OCI-M1 (cell line): Measurements from ENCODE around the gene TPPP2.
"Not testable (repeated sequence)": the region's sequence is repeated elsewhere in the genome, so short reads cannot be mapped to it uniquely, and the experiment has no call there.

Experiments
- DNase-seq: peaks from one replicate; lab custom pipeline; 2025; lab: John Stamatoyannopoulos, UW

TPPP2 gene

DNA sequence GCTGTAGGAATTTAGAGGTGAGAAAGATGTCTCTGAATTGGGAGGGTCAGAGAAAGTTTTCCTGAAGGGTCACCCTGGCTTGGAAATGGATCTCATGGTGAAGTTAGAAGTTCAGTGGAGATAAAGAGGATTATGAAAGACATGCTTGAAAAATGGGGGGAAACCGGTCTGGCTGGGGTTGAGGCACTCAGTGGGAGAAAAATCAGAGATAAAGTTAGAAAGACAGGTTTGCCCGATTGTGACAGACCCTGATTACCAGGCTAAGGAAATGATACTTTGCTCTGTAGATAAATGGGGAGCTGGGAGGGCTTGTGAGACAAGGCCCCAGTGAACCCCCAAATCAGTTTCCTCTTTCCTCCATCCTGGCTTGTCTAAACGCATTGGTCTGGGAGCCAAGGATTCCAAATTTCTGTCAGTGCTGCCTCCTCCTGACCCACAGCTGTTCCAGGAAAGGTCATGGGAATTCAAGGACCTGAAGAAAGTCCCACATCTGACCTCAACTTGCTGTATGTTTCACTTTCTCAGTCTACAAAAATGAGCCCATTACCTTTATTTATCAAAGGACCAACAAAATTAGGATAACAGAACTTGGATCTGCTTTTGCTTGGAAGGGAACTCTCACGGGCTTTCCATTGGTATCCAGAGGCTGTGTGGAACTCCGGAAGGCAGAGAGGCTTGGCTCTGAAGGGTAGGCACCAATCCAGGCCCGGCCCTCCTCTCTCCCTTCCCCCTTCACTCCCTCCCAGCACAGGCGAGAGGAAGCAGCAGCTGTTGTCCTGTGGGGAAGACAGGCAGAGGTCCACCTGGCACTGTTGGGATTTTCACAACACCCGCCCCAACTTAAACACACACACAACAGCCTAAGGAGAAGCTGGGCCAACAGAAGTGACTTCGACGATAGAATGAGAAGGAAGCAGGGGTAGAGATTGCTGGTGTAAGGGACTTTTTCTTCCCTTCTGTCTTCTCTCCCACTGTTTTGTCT is 8.7 kb downstream of the TPPP2 start:
- no peak for DNase-seq

DNA sequence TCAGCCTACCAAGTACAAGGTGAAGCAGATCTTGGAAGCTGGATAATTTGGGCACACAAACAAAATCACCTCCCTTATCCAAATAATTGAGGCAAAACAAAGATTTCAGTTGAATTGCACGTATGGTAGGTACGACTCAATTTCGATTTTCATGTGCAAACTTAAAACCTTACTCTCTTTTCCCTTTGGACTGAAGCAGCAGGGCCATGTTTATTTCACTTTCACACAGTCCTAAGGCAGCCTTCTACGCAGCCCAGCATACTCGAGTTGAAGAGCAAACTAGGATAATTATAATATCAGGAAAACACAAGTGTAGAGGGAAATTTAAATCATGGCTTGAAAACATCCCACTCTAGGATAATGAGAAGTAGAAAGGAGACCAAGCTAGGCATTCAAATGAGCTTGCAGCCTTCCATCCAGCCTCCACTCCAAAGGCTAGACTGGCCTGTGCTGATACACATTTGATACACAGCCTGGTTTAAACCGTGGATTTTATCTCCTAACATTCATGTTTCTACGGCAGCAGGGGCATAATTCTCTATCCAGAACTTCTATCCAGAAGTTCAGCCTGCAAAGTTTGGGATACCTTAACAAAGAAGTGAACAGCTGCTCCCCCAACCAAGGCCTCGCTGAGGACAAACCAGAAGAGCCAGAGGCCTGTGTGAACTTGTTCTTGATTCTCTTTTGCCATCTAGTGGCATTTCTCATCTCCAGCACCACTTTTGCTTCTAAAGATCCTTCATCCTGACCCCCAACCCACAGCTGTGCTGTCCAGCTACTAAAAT is 9.8 kb downstream of the TPPP2 start:
- peak; percentile 74 for DNase-seq

DNA sequence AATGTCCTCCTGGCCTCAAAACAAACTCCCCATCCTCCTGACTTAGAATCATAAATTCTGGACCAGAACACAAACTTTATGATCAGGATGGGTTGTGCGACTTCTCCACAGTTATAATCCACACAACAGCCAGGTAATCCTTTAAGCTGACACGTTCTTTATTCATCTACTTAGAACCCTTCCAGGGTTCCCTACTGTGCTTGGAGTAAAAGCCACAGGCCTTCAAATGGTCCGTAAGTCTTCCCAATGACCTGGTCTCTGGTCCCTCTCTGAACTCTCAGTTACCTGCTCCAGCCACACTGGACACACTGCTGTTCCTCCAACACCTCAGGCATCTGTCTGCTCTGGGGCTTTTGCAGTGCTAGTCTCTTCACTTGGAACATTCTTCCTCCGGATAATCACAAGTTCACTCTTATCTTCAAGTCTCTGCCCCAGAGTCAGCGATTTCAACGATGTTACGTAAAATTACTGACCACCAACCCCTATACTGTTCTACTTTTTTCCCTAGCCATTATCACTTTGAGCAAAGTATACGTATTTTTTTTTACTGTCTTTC is 10.4 kb downstream of the TPPP2 start:
- no peak for DNase-seq

DNA sequence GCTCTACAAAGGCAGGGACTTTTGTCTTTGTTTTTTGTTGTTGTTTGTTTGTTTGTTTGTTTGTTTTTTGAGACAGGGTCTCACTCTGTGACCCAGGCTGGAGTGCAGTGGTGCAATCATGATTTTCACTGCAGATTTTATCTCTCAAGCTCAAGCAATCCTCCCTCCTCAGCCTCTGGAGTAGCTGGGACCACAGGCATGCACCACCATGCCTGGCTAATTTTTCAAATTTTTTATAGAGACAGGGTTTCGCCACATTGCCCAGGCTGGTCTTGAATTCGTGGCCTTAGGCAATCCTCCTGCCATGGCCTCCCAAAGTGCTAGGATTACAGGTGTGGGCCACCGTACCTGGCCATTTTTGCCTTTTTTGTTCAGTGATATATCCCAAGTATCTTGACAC is 10.9 kb downstream of the TPPP2 start:
- not testable (repeated sequence) for DNase-seq

DNA sequence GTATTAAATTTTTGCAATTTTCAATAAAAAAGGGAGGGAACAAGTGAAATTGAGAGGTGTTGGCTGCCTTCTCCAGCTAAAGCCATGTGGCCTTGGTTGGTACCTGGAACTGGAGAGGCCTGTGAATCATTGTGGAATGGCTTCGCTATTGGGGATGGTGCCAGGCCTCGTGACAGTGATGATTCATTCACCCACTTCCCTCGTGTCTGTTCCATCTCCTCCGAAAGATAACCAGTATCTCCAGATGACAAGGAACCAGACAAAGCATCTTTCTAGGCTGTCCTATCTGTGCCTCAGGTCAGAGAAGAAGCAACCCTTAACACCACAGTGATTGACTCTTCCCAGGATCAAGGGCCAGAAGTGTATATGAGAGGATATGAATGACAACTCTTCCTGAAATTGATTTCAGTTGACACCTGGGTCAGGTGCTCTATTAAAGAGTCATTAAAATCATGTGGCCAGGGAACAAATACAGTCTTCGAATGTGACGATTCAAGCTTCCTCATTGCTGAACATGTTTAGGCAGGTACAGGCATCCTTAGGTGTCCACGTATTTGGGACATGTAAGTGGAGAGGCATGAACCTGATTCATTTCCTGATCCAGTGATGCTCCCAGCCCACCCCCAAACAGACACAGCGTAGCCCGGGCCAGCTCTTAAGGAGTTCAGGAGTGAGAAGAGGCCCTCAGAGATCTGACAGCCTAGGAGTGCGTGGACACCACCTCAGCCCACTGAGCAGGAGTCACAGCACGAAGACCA is 11.8 kb downstream of the TPPP2 start, which contains the start of gene RNASE7:
Gene RNASE7, plus strand, starts transcription at position 687 of the 758 bp plus-strand sequence. CDS start 631 bp downstream, outside the sequence.
- no peak for DNase-seq

DNA sequence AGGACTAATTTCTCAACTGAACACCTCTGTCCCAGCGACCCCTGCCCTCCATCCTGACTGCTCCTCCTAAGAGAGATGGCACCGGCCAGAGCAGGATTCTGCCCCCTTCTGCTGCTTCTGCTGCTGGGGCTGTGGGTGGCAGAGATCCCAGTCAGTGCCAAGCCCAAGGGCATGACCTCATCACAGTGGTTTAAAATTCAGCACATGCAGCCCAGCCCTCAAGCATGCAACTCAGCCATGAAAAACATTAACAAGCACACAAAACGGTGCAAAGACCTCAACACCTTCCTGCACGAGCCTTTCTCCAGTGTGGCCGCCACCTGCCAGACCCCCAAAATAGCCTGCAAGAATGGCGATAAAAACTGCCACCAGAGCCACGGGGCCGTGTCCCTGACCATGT is 12.9 kb downstream of the TPPP2 start:
- no peak for DNase-seq

DNA sequence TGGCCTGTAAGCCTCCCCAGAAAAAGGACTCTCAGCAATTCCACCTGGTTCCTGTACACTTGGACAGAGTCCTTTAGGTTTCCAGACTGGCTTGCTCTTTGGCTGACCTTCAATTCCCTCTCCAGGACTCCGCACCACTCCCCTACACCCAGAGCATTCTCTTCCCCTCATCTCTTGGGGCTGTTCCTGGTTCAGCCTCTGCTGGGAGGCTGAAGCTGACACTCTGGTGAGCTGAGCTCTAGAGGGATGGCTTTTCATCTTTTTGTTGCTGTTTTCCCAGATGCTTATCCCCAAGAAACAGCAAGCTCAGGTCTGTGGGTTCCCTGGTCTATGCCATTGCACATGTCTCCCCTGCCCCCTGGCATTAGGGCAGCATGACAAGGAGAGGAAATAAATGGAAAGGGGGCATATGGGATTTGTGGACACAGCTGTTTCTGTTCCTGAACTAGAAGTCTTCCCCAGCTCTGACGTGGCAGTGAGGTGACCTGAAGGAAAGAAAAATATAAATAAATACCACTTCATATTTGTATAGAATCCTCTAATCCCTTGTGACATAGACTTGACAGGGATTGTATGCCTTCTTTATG is 13.5 kb downstream of the TPPP2 start:
- no peak for DNase-seq

DNA sequence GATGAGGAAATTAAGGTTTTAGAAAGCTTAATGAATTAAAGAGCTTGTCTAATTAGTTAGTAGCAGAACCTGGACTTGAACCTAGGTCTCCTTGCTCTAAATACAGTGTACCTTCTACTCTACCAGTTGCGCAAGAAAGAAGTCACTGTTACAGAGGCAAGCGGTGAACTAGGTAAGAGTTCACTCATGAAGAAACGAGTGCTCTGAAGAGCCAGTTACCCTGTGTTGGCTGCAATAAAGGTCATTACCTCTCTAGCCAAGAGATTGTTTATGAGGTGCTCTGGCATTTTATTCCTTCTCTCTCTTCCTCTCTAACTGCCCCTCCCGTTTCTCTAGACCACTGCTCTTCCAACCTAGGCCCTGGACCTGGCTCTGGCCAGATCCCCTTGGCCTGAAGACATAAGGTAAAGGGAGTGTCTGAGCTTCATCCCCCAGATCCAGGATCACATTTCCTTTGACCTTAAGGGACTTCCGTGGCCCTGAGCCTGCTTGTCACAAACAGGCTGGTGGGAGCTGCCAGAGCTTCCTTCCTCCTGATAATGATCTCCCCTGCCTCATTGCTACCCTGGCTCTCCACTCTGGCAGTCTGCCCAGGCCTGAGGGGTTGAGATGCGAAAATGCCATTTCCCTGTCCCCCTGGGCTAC is 14.1 kb downstream of the TPPP2 start:
- peak; percentile 55 for DNase-seq

DNA sequence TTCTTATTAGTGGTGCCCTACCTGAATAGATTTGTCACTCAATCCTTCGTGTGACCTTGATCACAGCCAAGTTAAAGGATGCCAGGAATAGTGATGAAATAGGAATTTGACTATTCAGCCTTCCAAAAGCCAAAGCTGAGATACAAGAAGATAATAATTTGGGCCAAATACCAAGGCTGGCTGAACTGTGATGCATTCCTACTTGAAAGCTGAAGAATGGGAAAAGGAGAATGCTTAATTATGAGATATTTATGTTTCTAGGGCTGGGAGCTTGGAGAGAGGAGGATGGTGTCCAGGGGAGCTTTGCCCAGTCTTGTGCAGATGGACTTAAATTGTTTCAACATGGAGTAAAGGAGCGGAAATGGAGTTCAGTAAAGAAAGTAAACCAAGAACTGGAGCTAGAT is 17.4 kb downstream of the TPPP2 start:
- DNase-seq = no peak

DNA sequence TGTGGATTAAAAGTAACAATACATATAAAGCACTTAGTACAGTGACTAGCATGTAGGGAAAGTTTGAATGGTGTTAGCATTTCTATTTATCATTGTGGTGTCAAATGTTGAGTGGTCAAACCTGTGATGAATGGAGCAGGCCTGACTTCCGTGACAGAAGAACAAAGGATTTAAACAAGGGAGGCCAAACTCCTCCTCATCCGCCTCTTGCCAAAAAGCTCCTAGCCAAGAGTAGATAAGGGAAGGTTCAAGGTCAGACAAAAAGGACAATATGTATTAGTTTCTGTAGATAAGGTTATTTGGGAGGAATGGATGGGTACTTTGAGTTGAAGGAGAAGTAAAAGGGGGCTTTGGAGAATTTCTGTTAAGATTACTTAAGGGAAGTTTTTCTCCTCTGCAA is 18.6 kb downstream of the TPPP2 start:
- DNase-seq = no peak

DNA sequence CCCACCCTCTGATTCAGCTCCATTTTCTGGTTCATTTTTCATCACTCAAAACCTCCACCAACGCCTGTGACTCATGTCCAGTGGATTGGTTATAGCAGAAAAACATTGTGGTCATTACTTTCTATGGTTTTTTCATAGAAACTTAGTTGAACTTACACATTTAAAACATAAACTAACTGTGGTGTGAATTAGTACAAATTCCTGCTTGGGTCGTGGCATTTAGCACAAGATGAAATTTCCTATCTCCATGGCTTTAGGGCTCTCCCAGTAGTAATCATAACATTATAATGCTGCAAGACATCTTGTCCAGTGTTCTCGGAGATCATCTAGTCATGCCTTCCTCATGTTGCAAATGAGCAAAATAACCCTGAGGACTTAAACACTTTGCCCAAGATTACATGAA is 19.3 kb downstream of the TPPP2 start:
- DNase-seq = no peak

DNA sequence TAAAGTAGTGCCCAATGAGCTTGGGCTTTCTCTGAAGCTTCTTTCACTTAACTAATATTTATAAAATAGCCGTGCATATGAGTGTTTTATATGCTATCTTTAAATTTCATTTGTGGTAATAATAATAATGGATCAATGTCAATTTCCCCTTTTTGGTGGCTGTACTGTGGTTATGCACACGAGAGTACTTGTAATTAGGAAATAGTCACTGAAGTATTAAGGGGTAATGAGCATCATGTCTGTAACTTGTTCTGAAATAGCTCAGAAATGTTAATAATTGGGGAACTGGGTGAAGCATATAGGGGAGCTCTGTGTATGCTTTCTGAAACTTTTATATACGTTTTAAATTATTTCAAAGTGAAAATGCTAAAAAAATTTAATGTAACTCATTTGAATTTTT is 20.6 kb downstream of the TPPP2 start:
- no peak for DNase-seq

DNA sequence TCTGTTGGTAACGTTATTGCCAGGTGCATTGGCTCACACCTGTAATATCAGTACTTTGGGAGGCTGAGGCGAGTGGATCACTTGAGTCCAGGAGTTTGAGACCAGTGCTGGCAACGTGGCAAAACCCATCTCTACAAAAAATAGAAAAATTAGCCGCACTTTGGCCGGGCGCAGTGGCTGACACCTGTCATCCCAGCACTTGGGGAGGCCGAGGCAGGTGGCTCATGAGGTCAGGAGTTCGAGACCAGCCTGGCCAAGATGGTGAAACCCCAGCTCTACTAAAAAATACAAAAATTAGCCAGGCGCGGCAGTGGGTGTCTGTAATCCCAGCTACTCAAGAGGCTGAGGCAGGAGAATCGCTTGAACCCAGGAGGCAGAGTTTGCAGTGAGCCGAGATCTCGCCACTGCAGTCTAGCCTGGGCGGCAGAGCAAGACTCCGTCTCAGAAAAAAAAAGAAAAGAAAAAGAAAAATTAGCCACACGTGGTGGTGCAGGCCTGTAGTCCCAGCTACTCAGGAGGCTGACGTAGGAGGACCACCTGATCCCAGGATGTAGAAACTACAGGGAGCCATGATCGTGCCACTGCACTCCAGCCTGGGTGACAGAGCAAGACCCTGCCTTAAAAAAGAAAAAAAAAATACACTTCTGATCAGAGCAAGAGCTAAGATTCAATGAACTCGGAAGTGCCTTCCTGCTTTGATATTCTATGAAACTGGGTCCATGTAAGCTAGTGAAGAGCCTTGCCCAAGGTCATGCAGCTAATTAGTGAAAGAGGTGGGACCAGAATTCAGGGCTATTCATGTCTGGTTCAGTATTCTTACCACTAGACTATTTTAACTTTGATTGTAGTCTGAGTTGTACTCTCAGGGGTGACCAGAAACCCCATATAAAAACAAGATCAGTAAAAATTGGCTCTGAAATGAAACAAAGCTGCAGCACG is 23.4 kb downstream of the TPPP2 start:
- DNase-seq = no peak

DNA sequence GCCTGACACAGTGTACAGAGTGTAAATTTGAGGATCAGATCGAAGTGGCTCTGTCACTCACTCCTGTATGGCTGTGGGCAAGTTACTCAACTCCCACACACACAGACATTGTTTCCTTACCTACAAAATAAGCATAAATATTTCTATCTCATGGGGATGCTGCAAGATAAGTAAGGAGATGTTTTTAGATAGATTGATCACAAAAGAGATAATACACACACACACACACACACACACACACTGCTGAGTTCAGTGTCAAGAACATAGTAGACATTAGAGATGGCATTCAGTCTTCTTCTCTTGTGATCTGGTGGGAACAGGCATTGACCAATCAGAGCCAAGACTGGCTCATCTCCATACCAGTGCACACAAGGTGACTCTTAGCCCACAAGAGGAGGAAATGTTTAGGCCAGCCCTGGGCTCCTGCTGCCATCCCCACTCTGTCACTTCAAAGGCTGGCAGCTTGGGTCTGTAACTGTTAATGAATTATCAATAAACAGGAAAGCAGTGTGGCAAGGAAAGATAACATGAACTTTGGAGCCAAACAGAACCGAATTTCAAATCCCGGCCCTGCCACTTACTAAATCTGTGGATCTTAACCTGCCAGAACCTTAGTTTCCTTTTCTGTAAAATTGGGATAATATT is 24.2 kb downstream of the TPPP2 start:
- no peak for DNase-seq

DNA sequence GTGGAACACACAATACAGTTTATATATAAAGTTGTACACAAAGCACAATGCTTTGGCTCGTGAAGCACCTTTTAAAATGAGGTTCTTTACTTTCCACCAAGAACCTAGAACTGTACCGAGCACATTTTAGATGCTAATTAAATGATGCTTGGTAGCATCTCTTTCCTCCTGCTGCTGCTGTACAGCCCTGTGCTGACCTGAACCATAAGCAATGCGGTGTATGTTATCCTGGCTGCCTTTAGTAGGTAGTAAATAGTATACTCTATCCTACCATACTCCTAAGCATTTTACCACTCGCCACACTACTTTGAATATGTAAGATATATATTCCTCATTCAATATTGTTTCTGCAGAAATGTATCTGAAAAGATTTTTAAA is 24.7 kb downstream of the TPPP2 start:
- no peak for DNase-seq

DNA sequence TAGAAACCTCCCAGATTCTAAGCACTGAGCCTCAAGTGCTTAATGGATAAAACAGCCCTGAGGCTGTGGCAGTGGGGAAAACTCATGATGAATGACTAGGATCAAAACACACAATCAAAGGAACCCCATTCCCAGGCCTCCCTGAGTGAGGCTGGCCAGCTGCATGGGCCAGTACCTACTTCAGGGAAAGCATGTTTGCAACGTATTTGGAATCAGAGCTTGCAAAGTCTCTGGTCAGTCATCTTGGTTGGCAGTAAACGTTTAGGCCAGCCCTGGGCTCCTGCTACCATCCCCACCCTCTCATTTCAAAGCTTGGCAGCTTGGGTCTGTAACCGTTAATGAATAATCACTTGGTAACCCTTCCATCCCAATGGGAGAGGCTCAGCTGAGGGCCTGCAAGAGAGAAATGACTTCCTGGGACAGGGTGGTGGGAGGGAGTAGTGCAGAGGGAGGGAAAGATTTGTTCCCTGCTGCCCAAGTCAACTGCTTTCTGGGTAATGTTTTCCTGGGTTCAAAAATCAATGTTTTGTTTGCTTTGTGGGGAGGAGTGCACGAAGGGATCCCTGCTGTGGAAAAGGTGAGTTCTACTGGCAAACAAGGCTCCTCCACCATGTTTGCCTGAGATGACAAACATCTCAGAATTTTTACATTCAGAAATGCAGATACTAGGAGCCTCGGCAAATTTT is 25.6 kb downstream of the TPPP2 start:
- DNase-seq = no peak

DNA sequence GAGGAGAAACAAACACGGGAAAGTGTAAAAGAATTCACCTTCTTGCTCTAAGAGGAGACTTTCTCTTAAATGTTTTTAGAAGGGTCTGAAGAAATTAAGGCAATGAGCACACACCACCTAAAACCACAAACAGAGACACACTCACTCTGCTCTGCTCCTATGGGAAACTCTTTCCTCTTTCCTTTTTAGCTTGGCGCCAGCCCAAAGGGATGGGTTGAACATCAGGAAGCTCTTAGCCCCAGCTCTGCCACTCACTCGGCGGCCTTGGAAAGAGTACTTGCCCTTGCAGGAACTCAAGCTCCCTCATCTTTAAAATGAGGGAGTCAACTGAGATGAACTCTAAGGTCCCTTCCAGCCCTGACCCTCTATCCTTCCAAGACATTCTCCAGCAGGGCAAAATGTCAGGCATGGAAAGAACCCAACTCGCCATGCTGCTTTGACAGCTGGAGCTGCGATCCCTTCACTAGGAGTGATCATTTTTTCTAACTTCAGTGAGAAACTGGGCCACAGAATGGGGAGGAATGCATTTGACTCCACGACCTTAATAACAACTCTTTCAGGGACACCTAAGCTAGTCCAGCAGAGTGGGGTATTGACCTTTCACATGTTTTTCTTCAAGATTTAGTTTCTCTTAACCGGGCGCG is 26.6 kb downstream of the TPPP2 start:
- DNase-seq = no peak
